NCI-H524 (cell line): ENCODE data around the gene TUBA8.
"Not testable (repeated sequence)": the region's sequence is repeated elsewhere in the genome, so short reads cannot be mapped to it uniquely, and the experiment has no call there.

Experiments used
- DNase-seq, 2 experiments: peaks; one replicate each; lab custom pipeline; 2025; lab: John Stamatoyannopoulos, UW

The TUBA8 gene

GRCh38 chr22:18110194-18110953 lies at the start of gene TUBA8:
TSS of gene TUBA8 (plus strand) at chr22:18110809. CDS start at chr22:18110866, 57 bp downstream.
- peak; percentile 10 to 62 for DNase-seq

- DNase-seq, result no peak
Measured at GRCh38 chr22:18062421-18062820, 48.2 kb upstream of the TUBA8 start.

GRCh38 chr22:18063306-18063705 lies 47.3 kb upstream of the TUBA8 start:
- DNase-seq, result no peak

DNA sequence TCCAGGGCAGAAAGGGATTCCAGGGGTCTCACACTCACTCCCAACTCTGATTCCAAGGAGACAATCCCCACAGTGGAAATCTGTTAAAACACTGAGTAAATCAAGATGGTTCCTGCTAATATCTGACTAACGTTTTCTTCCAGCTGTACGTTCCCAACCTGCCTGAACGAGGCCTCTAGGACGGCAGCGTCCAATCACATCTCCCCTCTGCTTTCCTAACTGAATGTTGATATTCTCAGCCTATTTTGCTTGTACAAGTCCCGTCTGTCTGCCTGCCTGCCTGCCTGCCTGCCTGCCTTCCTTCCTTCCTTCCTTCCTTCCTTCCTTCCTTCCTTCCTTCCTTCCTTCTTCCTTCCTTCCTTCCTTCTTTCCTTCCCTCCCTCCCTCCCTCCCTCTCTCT lies 46.9 kb upstream of the TUBA8 start:
- not testable (repeated sequence) for DNase-seq

- no peak for DNase-seq
Measured at GRCh38 chr22:18064636-18065035, 46.0 kb upstream of the TUBA8 start.

DNA sequence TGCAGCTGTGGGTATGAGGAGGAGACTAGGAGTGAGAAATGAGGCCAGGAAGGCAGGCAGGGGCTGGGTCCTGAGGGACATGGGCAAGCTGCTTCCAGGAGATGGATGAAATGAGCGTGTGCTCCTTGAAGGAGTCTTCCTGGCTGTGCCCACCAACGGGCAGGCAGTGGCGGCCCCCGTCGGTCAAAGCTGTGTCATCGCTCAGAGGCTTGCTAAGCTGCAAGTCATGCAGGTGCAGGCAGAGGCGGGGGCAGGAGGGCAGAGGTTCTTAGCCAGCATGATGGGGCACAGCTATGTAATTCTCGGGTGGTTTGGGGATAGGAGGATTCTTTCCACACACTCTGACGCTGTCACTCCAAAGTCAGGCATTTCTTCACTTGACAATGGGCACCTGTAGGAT lies 45.4 kb upstream of the TUBA8 start:
- peak in 1 of 2 experiments; percentile 61 for DNase-seq

DNA sequence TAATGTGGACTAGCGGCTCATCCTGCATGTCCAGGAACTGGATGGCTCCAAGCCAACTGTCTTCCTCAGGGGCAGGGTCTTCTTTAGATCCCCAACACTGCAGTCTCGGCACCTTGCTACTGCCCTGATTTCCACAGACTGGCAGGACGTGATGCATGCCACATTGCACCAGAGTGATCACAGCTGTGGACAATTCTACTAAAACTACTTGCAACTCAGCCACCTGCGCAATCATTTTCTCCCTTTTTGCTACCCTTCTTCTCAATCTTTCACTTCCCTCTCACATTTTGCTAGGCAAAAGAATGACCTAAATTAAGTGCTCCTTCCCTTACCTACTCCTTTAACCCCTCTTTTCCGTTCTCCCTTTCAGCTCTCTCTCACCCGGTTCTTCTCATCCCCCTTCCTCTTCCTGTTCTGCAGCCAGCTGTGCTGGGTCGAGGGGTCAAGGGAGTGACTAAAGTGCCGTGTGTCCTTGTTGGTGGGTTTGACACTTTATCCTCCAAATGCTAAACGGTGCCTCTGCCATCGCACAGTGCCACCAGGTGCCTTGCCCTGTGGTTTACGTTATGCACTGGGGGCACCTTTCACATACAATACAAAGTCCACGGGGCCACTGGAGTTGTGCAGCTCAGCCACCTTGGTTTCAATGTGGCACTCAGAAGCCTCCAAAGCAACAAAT lies 44.3 kb upstream of the TUBA8 start:
- no peak for DNase-seq

DNA sequence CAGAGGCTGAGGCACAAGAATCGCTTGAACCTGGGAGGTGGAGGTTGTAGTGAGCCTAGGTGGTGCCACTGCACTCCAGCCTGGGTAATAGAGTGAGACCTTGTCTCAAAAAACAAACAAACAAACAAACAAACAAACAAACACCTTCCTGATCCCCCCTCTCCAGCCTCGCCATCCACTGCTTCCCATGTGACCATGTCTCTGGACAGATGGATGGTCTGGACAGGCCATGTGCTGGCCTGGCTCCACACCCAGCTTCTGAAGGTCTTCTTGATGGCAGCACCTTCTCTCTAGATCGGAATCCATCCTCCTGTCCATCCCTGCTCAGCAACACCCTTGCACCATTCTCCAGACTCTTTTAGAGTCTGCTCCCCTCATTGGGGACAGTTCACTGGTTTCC lies 43.5 kb upstream of the TUBA8 start:
- DNase-seq, result no peak

- no peak for DNase-seq
Measured at GRCh38 chr22:18067548-18068341, 42.9 kb upstream of the TUBA8 start.

DNA sequence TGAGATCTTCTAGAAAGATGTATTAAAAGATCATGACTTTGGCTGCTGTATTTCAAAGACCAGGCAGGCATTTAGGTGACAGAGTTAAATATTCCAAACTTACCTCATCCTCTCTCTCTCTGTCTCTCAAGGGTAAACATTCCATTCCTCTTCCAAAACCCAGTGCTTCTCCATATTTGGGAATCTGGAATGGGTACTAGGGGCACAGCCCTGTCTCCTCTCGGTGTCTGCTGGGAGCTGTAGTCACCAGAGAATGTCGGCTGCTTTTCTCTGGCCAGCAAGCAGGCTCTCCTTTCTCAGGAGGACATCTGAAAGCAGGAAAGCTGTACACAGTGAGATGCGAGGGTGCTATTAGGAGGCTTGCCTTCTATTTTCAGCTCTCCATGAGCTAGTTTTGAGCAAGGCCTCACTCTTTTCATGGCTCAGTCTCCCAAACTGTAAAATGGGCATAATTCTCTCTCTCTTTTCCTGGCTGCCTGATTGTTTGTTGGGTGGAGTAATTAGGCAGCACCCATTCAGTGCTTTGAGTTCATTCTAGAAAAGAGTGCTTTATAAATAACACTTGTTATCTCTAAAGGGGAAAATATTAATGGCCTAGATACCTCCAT lies 42.1 kb upstream of the TUBA8 start:
- DNase-seq, result no peak

GRCh38 chr22:18069041-18069440 lies 41.6 kb upstream of the TUBA8 start:
- DNase-seq, result no peak

DNA sequence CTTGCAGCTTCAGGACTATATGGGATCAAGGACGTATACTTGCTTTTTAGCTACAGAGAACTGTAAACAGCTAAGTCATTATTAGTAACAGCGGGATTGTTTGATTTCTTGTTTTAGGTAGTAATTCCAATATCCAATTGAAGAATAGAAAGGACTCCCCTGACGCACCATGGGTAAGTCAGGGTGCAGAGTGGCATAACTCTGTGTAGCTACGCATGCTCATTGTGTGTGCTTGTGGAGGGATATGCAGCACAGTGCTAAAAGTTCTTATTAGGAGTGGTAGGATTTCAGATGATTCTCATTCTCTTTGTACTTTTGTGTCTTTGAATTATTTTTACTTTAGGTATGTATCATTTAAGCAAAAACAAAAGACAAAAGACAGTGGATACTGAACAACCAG lies 40.6 kb upstream of the TUBA8 start:
- DNase-seq, result no peak

- DNase-seq, result no peak
Measured at GRCh38 chr22:18070556-18071306, 39.9 kb upstream of the TUBA8 start.

DNA sequence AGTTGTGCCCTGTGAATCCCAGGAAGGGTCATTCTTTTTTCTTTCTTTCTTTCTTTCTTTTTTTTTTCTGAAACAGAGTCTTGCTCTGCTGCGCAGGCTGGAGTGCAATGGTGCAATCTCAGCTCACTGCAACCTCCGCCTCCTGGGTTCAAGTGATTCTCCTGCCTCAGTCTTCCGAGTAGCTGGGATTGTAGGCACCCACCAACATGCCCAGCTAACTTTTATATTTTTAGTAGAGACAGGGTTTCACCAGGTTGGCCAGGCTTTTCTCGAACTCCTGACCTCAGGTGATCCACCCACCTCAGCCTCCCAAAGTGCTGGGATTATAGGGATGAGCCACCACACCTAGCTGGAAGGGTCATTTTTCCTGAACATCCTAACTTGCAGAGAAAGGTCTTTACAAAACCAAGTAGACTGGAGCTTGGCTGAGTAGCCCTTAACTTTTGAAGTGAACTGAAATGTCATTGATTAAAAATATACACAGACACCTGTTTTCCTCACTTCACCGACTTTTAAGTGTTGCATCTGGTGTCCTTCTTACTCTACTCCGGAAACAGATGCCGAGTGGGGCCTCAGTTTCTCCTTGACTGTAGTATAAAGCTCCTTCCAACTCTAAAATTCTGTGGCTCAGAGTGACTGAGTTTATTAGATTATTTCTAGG lies 39.2 kb upstream of the TUBA8 start:
- peak in 1 of 2 experiments; percentile 37 for DNase-seq

DNA sequence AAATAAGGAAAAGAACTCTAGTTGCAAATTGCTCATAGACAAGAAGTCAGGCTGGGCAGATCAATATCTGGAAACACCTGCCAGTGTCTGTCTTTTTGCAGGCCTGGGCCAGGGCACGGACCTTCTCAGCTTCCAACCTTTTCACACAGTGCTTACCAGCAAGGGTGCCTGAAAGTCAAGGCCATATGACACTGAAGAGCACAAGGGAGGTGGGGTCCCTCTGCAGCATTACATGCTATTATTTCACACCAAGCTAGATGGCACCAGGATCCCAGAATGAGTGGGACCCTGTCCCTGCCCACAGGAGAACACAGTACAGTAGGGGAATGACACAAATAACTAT lies 38.7 kb upstream of the TUBA8 start:
- DNase-seq, result peak in 1 of 2 experiments; percentile 63

DNA sequence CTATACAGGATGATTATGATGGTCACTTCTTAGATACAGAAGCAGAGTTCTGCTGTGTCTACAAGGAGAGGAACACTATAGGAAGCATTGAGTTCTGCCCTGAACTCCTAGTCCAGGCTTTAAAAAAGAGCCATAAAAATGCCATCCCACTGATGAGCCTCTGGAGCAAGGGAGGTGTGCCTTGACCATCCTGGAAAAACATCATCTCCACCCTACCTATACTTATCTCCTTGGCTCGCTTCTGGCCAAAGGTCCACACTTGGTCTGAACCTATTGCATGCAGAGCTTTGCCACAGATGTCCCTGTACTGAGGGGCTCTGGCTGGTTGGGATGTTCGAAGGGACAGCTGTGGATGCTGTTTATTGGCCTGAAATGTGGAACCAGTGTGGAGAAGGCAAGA lies 37.1 kb upstream of the TUBA8 start:
- no peak for DNase-seq

DNA sequence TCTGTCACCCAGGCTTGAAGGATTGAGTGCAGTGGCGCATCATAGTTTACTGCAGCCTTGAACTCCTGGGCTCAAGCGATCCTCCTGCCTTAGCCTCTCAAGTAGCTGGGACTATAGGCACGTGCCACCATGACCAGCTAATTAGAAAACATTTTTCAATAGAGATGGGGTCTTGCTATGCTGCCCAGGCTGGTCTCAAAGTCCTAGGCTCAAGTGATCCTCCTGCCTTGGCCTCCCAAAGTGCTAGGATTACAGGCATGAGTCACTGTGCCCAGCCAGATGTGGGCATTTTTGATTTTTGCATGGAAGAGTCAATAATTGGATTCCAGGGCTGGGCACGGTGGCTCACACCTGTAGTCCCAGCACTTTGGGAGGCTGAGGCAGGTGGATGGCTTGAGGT lies 36.7 kb upstream of the TUBA8 start:
- not testable (repeated sequence) for DNase-seq

DNA sequence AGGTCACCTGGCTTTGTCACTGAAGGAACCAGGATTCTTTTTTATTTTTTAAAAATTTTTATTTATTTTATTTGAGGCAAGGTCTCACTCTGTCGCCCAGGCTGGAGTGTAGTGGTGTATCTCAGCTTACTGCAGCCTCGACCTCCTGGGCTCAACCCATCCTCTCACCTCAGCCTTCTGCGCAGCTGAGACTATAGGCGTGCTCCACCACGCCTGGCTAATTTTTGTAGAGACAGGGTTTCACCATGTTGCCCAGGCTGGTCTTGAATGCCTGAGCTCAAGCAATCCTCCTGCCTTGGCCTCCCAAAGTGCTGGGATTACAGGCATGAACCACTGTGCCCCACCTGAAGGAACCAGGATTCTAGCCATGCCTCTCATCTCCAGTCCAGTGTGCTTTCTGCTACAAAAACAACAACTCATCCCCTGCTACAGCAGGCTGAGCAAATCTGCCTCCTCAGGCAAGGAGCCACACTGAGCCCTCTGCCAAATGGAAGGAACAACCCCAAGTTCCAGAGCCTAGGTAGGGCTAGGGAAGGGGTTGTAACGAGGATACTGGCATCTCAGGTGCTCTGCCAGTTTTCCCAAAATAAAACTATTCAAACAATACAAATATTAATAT lies 35.4 kb upstream of the TUBA8 start:
- DNase-seq, result no peak

DNA sequence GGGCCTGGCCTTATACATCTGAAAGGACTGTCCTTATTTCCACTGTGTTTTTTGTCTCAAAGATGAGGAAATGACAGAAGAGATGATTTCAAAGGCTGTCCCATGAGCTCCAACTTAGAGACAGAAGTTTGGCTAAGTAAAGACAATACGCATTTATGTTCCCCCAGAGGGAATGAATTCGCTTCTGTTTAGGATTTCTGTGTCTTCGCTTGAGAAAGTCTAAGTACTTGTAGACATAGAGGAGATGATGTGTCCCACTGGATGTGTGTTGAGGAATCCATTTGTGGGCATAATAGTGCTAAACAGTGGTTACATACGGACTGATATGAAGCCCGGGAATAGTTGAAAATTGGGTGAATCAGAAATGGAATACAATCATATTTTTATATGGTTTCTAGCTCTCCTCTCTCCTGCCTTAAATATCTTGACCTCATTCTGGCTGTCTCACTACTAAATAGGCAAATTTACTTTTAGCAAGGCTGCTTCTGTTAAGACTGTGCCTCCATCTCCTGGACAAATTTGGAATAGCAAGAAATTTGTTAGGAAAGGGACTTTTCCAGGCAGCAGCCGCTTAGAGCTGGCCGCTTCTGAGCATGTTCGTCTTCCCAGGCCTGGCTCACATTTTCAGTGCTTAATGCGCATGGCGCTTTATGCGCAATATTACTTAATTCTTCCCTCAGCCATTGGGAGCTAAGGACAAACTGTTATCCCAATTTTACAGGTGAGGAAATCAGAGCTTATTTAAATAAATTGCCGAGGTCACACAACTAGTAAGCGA lies 34.7 kb upstream of the TUBA8 start:
- DNase-seq, result peak; percentile 80 to 93

DNA sequence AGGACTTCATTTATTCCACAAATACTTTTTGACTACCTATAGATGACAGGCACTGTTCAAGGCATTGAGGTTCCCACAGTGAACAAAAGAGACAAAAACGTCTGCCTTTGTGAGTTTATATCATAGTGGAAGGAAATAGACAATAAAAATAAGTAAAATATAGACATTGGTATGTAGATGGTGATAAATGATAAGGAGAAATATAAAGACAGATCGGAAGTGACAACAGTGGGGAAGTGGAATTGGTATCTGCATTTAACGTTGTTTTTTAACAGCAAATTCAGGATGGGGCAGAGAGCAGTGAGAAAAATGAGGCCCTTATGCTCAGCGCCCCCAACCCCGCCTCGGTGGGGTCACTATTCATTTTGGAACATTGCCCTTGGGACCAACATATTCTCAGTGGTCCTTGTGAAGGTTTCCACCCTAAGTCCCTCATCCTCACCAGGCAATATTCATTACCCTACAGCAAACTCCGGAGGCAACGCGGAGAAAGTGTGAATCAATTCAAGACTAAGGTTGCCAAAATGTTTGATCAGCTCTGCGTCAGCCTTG lies 33.4 kb upstream of the TUBA8 start:
- no peak for DNase-seq
